Esophagus muscularis mucosa (tissue), 4 donors: Measurements from ENCODE around the gene TRPC4AP. TPM values are rescaled to one million over a fixed set of nuclear protein-coding genes. Genes with fewer than 3 reads are reported as not detected.

Source experiments
- DNase-seq: peaks from one replicate; pipeline ENCODE4 v3.0.0-alpha.2; 2017; ENCODE audit errors: extremely low spot score
- H3K27ac ChIP-seq, 4 donors: fragments of 200-600 bp; sonication (generic); replicated peaks in 1 of 4; 1 replicate in 3 of 4; 2 replicates in 1 of 4; pipeline ENCODE4 v1.5.1; 2016 to 2019; ENCODE audit warnings: mild to moderate bottlenecking in 1 of 4
- H3K27me3 ChIP-seq, 4 donors: fragments of 200-600 bp; sonication (generic); one replicate each; pipeline versions ENCODE4 v1.5.1 to v1.6.0; 2016 to 2019
- H3K36me3 ChIP-seq, 4 donors: fragments of 200-600 bp; sonication (generic); one replicate each; pipeline ENCODE4 v1.5.1; 2016 to 2019
- H3K4me1 ChIP-seq, 4 donors: fragments of 200-600 bp; sonication (generic); one replicate each; pipeline ENCODE4 v1.5.1; 2016 to 2019
- H3K4me3 ChIP-seq, 4 donors: fragments of 200-600 bp; sonication (generic); 1 replicate in 2 of 4; 2 replicates in 2 of 4; pipeline ENCODE4 v1.5.1; 2016 to 2019; ENCODE audit warnings: mild to moderate bottlenecking in 4 of 4, moderate library complexity in 1 of 4
- H3K9me3 ChIP-seq, 4 donors: fragments of 200-600 bp; sonication (generic); 1 replicate in 3 of 4; 2 replicates in 1 of 4; pipeline ENCODE4 v1.5.1; 2016 to 2019
- CTCF ChIP-seq, 3 experiments: fragments of 200-600 bp in 2 of 3; fragments of 450-650 bp in 1 of 3; sonication (generic) in 2 of 3; IDR thresholded peaks; one replicate each; pipeline ENCODE4 v1.5.1; 2017 to 2019; ENCODE audit warnings: antibody characterized with exemption in 3 of 3, mild to moderate bottlenecking in 2 of 3, moderate library complexity in 1 of 3
- EP300 ChIP-seq: sonication (generic); formaldehyde crosslinking; IDR thresholded peaks from one replicate; pipeline ENCODE4 v1.6.1; 2017; ENCODE audit warnings: antibody characterized with exemption
- POLR2A ChIP-seq: fragments of 450-650 bp; IDR thresholded peaks from one replicate; pipeline ENCODE4 v1.6.1; 2017; ENCODE audit warnings: antibody characterized with exemption, moderate library complexity, mild to moderate bottlenecking, low read depth
- POLR2AphosphoS5 ChIP-seq, 2 donors: sonication (generic); formaldehyde crosslinking; IDR thresholded peaks; one replicate each; pipeline ENCODE4 v1.6.1; 2017; ENCODE audit warnings: antibody characterized with exemption in 2 of 2
- WGBS: methylation state at CpG from one replicate; pipeline ENCODE4 v1.1.5; 2018; 5-methylcytosine and 5-hydroxymethylcytosine counted together
- intact Hi-C: fragments of 100-400 bp; cut with DNase I; formaldehyde crosslinking; loops from one replicate; pipeline ENCODE4 v1.15.1; 2023
- total RNA-seq, 4 donors: library from RNA; depleted of rRNA; stranded (reverse); fragments of >200 nt; gene quantifications; one replicate each; pipeline versions ENCODE4 v1.1.0 to v1.2.1, GENCODE V29; 2016

Gene TRPC4AP
- total RNA-seq, 4 donors from 2014 or later: 44.1 to 58.2 (median 52.1) TPM

DNA sequence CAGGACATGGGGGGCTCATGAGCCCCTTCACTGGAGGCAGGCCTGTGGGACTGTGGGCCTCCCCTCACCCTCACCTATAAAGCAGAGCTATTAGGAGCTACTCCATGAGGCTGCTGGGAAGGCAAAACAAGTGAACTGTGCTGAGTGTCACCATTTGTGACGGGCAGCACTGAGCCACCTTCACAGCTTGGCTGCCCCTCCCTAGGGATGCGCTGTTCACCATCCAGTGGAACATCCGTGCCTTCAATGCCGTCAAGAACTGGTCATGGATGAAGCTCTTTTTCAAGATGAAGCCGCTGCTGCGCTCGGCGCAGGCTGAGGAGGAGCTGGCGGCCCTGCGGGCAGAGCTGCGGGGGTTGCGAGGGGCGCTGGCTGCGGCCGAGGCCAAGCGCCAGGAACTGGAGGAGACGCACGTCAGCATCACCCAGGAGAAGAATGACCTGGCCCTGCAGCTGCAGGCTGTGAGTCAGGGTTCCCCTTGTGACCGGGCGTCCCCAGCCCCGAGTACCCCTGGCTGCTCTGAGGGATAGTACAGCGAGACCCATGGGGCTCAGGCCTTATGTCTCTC lies 98.6 kb downstream of the TRPC4AP start:
- H3K27me3 ChIP-seq: no peaks in the 10 kb centered on the region
- DNase-seq: no peak
- TF ChIP-seq EP300: no peak
- TF ChIP-seq CTCF (IDR thresholded peaks at IDR 0.05): no peak
- no peaks in the 10 kb centered on the region for H3K9me3 ChIP-seq
- H3K4me1 ChIP-seq: peaks cover 0 to 15% (median 12%) of the 10 kb centered on the region in 4 donors
- no peak overlapping the region for H3K4me3 ChIP-seq
- H3K27ac ChIP-seq: no peak overlapping the region
- H3K36me3 ChIP-seq: peaks cover 17 to 97% (median 59%) of the 10 kb centered on the region in 4 donors
- WGBS: 88% methylated on average over 6 of the region's 22 CpGs
- intact Hi-C loops: no loop called here

DNA sequence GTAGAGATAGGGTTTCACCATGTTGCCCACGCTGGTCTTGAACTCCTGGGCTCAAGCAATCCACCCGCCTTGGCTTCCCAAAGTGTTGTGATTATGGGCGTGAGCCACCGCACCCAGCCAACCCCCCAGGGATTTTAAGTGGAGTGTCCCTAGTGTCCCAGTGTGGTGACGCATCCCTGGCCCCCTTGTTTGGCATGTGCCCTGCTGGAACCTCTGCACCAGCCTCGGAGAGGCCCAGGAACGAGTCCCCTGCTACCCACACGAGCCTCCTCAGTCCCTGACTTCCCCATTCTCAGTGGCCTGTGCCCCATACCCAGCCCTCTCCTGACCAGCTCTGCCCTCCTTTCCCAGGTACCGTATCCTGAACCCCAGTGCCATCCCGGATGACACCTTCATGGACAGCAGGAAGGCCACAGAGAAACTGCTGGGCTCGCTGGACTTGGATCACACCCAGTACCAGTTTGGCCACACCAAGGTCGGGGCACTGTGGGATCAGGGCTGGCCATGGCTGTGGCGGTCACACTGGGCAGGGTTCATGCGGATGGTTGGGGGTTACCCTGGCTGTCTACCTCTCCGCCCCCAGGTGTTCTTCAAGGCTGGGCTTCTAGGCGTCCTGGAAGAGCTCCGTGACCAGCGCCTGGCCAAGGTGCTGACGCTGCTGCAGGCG lies 99.7 kb downstream of the TRPC4AP start:
- Histone ChIP-seq H3K9me3 (no peaks in the 10 kb centered on the region), H3K27ac (no peak overlapping the region), H3K27me3 (no peaks in the 10 kb centered on the region), H3K4me3 (no peak overlapping the region), H3K36me3 (peaks cover 9 to 95% (median 48%) of the 10 kb centered on the region in 4 donors), H3K4me1 (peaks cover 0 to 17% (median 13%) of the 10 kb centered on the region in 4 donors)
- intact Hi-C loops: no loop called here
- TF ChIP-seq CTCF (IDR thresholded peaks at IDR 0.05) (no peak), POLR2A (no peak), EP300 (no peak), POLR2AphosphoS5 (IDR thresholded peaks at IDR 0.05) (no peak)
- 94% methylated on average over 19 of the region's 20 CpGs for WGBS
- no peak for DNase-seq

GRCh38 chr20:34990661-34991214 lies 101.9 kb downstream of the TRPC4AP start:
- Histone ChIP-seq H3K36me3 (peaks cover under 1 to 80% (median 32%) of the 10 kb centered on the region in 4 donors), H3K4me3 (no peak overlapping the region), H3K27me3 (peaks cover 0 to 4% (median 0%) of the 10 kb centered on the region in 4 donors), H3K4me1 (peaks cover 6 to 18% (median 9%) of the 10 kb centered on the region in 4 donors), H3K27ac (no peak overlapping the region), H3K9me3 (no peaks in the 10 kb centered on the region)
- intact Hi-C loops: no loop called here
- TF ChIP-seq EP300 (no peak), POLR2AphosphoS5 (IDR thresholded peaks at IDR 0.05) (no peak), CTCF (IDR thresholded peaks at IDR 0.05) (no peak), POLR2A (no peak)
- no peak for DNase-seq
- WGBS: 88% methylated on average over 18 of the region's 18 CpGs

DNA sequence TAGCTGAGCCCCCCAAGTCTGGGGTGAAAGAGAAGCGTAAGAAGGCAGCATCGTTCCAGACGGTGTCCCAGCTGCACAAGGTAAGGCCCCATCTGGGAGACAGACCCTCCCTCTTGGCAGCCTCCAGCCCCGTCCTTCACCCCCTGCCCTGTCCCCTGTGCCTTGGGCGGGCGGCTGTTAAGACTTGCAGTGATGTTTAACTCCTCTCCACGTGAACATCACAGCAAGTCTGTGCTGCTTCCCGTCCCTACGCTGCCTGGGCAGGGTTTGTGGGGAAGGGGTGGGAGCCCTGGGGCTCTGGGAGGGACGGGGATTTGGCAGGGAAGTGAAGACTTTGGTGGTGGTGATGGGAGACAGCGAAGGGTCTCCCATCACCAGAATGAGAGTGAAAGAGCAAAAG lies 102.4 kb downstream of the TRPC4AP start:
- intact Hi-C loops: no loop called here
- Histone ChIP-seq H3K27ac (no peak overlapping the region), H3K27me3 (peaks cover 0 to 9% (median 0%) of the 10 kb centered on the region in 4 donors), H3K4me1 (peaks cover 6 to 18% (median 9%) of the 10 kb centered on the region in 4 donors), H3K9me3 (no peaks in the 10 kb centered on the region), H3K4me3 (no peak overlapping the region), H3K36me3 (peaks cover 0 to 75% (median 27%) of the 10 kb centered on the region in 4 donors)
- no peak for TF ChIP-seq POLR2AphosphoS5 (IDR thresholded peaks at IDR 0.05)
- no peak for DNase-seq
- 80% methylated on average over 11 of the region's 11 CpGs for WGBS

GRCh38 chr20:34989670-34990069 lies 102.9 kb downstream of the TRPC4AP start:
- DNase-seq: no peak
- Histone ChIP-seq H3K9me3 (no peaks in the 10 kb centered on the region), H3K4me3 (no peak overlapping the region), H3K27ac (no peak overlapping the region), H3K4me1 (peaks cover 6 to 18% (median 9%) of the 10 kb centered on the region in 4 donors), H3K27me3 (peaks cover 0 to 15% (median 0%) of the 10 kb centered on the region in 4 donors), H3K36me3 (peaks cover 0 to 69% (median 21%) of the 10 kb centered on the region in 4 donors)
- WGBS: 90% methylated on average over 9 of the region's 14 CpGs
- TF ChIP-seq POLR2A (no peak), POLR2AphosphoS5 (IDR thresholded peaks at IDR 0.05) (no peak), EP300 (no peak), CTCF (IDR thresholded peaks at IDR 0.05) (no peak)
- intact Hi-C loops: no loop called here
